Esophagus (tissue), 2 donors: Measurements from ENCODE around the gene CES1. TPM values are rescaled to one million over a fixed set of nuclear protein-coding genes. Genes with fewer than 3 reads are reported as not detected.
"Not testable (repeated sequence)": the region's sequence is repeated elsewhere in the genome, so short reads cannot be mapped to it uniquely, and the experiment has no call there.

ENCODE experiments used
- H3K27ac ChIP-seq, 2 donors: one replicate each; pipeline ENCODE4 v1.5.1; 2013; ENCODE audit warnings: low read depth in 2 of 2, mild to moderate bottlenecking in 2 of 2, inconsistent platforms in 1 of 2, low read length in 1 of 2, moderate library complexity in 1 of 2
- H3K27me3 ChIP-seq, 2 donors: one replicate each; pipeline ENCODE4 v1.6.1; 2013; ENCODE audit warnings: low read length in 2 of 2, control low read depth in 1 of 2, mild to moderate bottlenecking in 1 of 2; ENCODE audit not compliant: insufficient read depth in 2 of 2, control insufficient read depth in 1 of 2
- H3K36me3 ChIP-seq, 2 donors: one replicate each; pipeline ENCODE4 v1.6.1; 2013; ENCODE audit warnings: low read length in 1 of 2; ENCODE audit not compliant: control insufficient read depth in 2 of 2, insufficient read depth in 2 of 2
- H3K4me1 ChIP-seq, 2 donors: one replicate each; pipeline ENCODE4 v1.6.1; 2013; ENCODE audit warnings: low read length in 1 of 2; ENCODE audit not compliant: control insufficient read depth in 2 of 2, insufficient read depth in 2 of 2
- H3K4me3 ChIP-seq, 2 donors: one replicate each; pipeline ENCODE4 v1.5.1; 2013; ENCODE audit warnings: low read length in 2 of 2, mild to moderate bottlenecking in 2 of 2, low read depth in 1 of 2, moderate library complexity in 1 of 2
- H3K9me3 ChIP-seq, 2 donors: one replicate each; pipeline ENCODE4 v1.6.1; 2013; ENCODE audit warnings: mild to moderate bottlenecking in 2 of 2, low read depth in 1 of 2, low read length in 1 of 2, moderate library complexity in 1 of 2; ENCODE audit not compliant: control insufficient read depth in 2 of 2, insufficient read depth in 1 of 2
- WGBS, 2 donors: extraction: QIAGEN DNeasy Blood & Tissue Kit; methylation state at CpG; one replicate each; pipeline ENCODE4 v1.1.7; 2013; 5-methylcytosine and 5-hydroxymethylcytosine counted together
- polyA plus RNA-seq, 2 donors: library from polyadenylated mRNA; stranded (reverse); fragments of 200-250 nt; gene quantifications; one replicate each; pipeline ENCODE4 v1.2.3, GENCODE V29; 2013
- donor health status: healthy with polysubstance abuse.
- donor health status: Bipolar disorder and iron deficiency.

The CES1 gene
- polyA plus RNA-seq, 2 donors = 11.7 to 48.1 TPM

GRCh38 chr16:55835173-55835572, 2.3 kb upstream of the CES1 start:
- not testable (repeated sequence) for H3K4me1 ChIP-seq, H3K27ac ChIP-seq, H3K27me3 ChIP-seq, H3K9me3 ChIP-seq, H3K4me3 ChIP-seq, H3K36me3 ChIP-seq
- WGBS, 2 donors = 76 to 78% methylated on average over 3 of the region's 3 CpGs

- Histone ChIP-seq H3K4me3 (no peak overlapping the region), H3K4me1 (peaks cover 0 to 2% of the 10 kb centered on the region in 2 donors), H3K9me3 (no peaks in the 10 kb centered on the region), H3K27me3 (no peaks in the 10 kb centered on the region), H3K36me3 (no peaks in the 10 kb centered on the region), H3K27ac (no peak overlapping the region)
- WGBS, 2 donors = 67% methylated on average over 7 of the region's 7 CpGs
These were observed 1.2 kb upstream of the CES1 start for GRCh38 chr16:55834049-55834448.

- H3K4me1 ChIP-seq = peaks cover 0 to 2% of the 10 kb centered on the region in 2 donors
- peak overlapping the region; percentile 35 to 47 for H3K27ac ChIP-seq
- H3K27me3 ChIP-seq = no peaks in the 10 kb centered on the region
- no peaks in the 10 kb centered on the region for H3K36me3 ChIP-seq
- WGBS, 2 donors = 81 to 87% methylated on average over 17 of the region's 17 CpGs
- H3K4me3 ChIP-seq = peak overlapping the region in 1 of 2 donors; percentile 12
- no peaks in the 10 kb centered on the region for H3K9me3 ChIP-seq
These were observed 497 bp downstream of the CES1 start for GRCh38 chr16:55832425-55832772.

- Histone ChIP-seq H3K27me3 (no peaks in the 10 kb centered on the region), H3K4me3 (no peak overlapping the region), H3K4me1 (no peaks in the 10 kb centered on the region), H3K27ac (no peak overlapping the region), H3K36me3 (no peaks in the 10 kb centered on the region), H3K9me3 (no peaks in the 10 kb centered on the region)
- WGBS, 2 donors = 77 to 81% methylated on average over 6 of the region's 6 CpGs
These were observed 2.1 kb downstream of the CES1 start for GRCh38 chr16:55830658-55831294.

GRCh38 chr16:55829232-55829631, 3.7 kb downstream of the CES1 start:
- not testable (repeated sequence) for H3K27me3 ChIP-seq, H3K9me3 ChIP-seq, H3K27ac ChIP-seq, H3K36me3 ChIP-seq, H3K4me3 ChIP-seq, H3K4me1 ChIP-seq
- 91 to 95% methylated on average over 3 of the region's 3 CpGs for WGBS, 2 donors

- H3K9me3 ChIP-seq = no peaks in the 10 kb centered on the region
- WGBS, 2 donors = 77 to 81% methylated on average over 10 of the region's 10 CpGs
These were observed 4.2 kb downstream of the CES1 start for GRCh38 chr16:55828680-55829079.

GRCh38 chr16:55825115-55825728, 7.7 kb downstream of the CES1 start:
- 55 to 67% methylated on average over 6 of the region's 6 CpGs for WGBS, 2 donors

More at GRCh38 chr16:55828680-55829079, 4.2 kb downstream of the CES1 start:
- H3K36me3 ChIP-seq = no peaks in the 10 kb centered on the region
- H3K4me1 ChIP-seq = no peaks in the 10 kb centered on the region
- no peak overlapping the region for H3K27ac ChIP-seq
- H3K4me3 ChIP-seq = no peak overlapping the region
- H3K27me3 ChIP-seq = no peaks in the 10 kb centered on the region

GRCh38 chr16:55824473-55825000, 8.4 kb downstream of the CES1 start:
- Histone ChIP-seq H3K4me3 (no peak overlapping the region), H3K9me3 (peaks cover 0 to 6% of the 10 kb centered on the region in 2 donors), H3K4me1 (no peaks in the 10 kb centered on the region), H3K27me3 (no peaks in the 10 kb centered on the region), H3K27ac (no peak overlapping the region), H3K36me3 (no peaks in the 10 kb centered on the region)
- 83% methylated on average over 4 of the region's 4 CpGs for WGBS, 2 donors

More at GRCh38 chr16:55825115-55825728, 7.7 kb downstream of the CES1 start:
- no peaks in the 10 kb centered on the region for H3K27me3 ChIP-seq
- H3K4me1 ChIP-seq = no peaks in the 10 kb centered on the region
- no peak overlapping the region for H3K27ac ChIP-seq
- H3K9me3 ChIP-seq = peaks cover 0 to 6% of the 10 kb centered on the region in 2 donors
- H3K36me3 ChIP-seq = no peaks in the 10 kb centered on the region
- H3K4me3 ChIP-seq = no peak overlapping the region

- 67 to 82% methylated on average over 3 of the region's 3 CpGs for WGBS, 2 donors
- H3K36me3 ChIP-seq = no peaks in the 10 kb centered on the region
These were observed 10.6 kb downstream of the CES1 start for GRCh38 chr16:55822280-55822810.

More at GRCh38 chr16:55822280-55822810, 10.6 kb downstream of the CES1 start:
- H3K4me3 ChIP-seq = no peak overlapping the region
- H3K9me3 ChIP-seq = peaks cover 0 to 6% of the 10 kb centered on the region in 2 donors
- H3K27me3 ChIP-seq = no peaks in the 10 kb centered on the region
- H3K4me1 ChIP-seq = no peaks in the 10 kb centered on the region
- no peak overlapping the region for H3K27ac ChIP-seq
